GM18909 (cell line): ENCODE measurements around the gene PRTG.
"Not testable (repeated sequence)": the region's sequence is repeated elsewhere in the genome, so short reads cannot be mapped to it uniquely, and the experiment has no call there.

Source experiments
- ATAC-seq: cut with Tn5 transposase; IDR thresholded peaks from one replicate; pipeline ENCODE4 v1.9.1; 2021; ENCODE audit warnings: mild to moderate bottlenecking; ENCODE audit not compliant: unreplicated experiment, poor library complexity

Gene PRTG

GRCh38 chr15:55707951-55708350 is 35.0 kb downstream of the PRTG start:
- no peak for ATAC-seq

DNA sequence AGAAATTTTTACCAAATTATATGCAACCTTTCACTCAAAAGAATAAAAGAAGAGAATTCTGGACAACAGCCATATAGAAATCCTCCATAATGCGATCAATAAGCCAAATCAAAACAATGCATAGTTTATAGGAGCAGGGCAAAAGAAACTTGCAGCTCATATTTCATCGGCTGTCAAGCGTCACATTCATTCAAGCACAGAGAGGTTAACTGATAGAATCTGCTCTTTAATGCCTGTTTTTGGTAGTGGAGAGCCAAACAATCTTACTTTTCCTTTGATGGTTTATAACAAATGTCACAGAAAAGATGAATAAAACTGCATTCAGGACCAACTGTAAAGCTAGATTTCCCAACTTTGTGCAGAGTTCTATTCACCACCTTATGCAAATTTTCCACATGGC is 35.4 kb downstream of the PRTG start:
- ATAC-seq: no peak

GRCh38 chr15:55703873-55704301 is 39.1 kb downstream of the PRTG start:
- no peak for ATAC-seq

DNA sequence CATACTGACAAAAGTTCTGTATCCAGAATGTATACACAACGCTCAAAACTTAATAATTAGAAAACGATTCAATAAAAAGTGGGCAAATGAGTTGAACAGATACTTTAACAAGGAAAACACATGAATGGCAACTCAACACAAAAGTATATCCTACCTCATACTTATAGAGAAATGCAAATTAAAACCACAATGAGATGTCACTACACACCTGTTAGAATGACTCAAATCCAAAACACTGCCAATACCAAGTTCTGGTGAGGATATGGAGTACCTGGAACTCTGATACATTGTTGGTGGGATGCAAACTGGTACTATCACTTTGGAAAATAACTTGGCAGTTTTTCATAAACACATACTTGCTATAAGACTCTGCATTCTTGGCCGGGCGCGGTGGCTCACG is 42.1 kb downstream of the PRTG start:
- no peak for ATAC-seq

DNA sequence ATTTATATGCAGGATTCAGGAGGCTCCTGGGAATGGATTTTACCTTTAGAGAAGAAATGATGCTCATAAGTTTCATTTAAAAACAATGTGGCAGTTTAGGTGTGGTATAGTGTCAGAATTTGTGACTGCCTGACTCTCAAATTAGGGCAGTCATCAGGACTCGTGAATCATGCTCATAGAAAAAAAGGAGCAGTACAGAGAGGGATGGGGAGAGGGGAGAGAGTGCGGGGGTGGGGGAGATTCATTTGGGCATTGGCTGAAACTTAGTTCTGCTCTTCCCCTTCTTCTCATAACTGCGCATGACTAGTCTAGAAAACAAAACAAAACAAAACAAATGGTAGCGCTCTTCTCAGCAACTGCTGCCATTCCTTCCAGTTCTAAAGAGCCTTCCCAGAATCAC is 44.3 kb downstream of the PRTG start:
- no peak for ATAC-seq

GRCh38 chr15:55696221-55696620 is 46.7 kb downstream of the PRTG start:
- no peak for ATAC-seq

GRCh38 chr15:55695432-55695831 is 47.5 kb downstream of the PRTG start:
- no peak for ATAC-seq

- peak; percentile 95 for ATAC-seq
Measured at GRCh38 chr15:55694652-55695150, 48.3 kb downstream of the PRTG start.

DNA sequence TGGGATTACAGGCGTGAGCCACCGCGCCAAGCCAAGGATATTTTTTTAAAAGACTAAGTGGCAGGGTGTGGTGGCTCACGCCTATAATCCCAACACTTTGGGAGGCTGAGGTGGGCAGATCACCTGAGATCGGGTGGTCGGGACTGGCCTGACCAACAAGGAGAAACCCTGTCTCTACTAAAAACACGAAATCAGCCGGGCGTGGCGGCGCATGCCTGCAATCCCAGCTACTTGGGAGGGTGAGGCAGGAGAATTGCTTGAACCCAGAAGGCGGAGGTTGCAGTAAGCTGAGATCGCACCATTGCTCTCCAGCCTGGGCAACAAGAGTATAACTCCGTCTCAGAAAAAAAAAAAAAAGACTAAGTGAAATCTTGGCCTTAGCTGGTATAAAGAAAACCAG is 49.8 kb downstream of the PRTG start:
- not testable (repeated sequence) for ATAC-seq

GRCh38 chr15:55687792-55688191 is 55.2 kb downstream of the PRTG start:
- ATAC-seq: no peak

- peak; percentile 85 for ATAC-seq
Measured at GRCh38 chr15:55685286-55685685, 57.7 kb downstream of the PRTG start.

DNA sequence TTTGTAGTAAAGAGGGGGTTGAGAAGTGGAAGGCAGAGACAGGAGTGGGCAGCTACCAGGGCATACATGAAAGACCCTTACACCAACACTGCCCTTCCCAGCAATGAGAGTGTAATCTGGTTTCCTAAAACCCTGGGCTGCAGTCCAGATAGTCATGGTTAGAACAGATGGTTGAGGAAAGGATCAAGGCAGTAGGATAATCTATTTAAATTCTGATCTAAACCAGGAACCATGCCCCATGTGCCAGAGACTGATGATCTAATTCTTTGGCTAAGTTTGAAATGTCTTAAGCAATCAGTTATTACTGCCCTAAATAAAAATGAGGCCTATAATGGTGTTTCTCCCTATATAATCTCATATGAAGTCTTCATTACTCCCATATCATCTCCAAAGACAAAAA is 59.6 kb downstream of the PRTG start:
- no peak for ATAC-seq

- ATAC-seq: no peak
Measured at GRCh38 chr15:55681631-55682030, 61.3 kb downstream of the PRTG start.

DNA sequence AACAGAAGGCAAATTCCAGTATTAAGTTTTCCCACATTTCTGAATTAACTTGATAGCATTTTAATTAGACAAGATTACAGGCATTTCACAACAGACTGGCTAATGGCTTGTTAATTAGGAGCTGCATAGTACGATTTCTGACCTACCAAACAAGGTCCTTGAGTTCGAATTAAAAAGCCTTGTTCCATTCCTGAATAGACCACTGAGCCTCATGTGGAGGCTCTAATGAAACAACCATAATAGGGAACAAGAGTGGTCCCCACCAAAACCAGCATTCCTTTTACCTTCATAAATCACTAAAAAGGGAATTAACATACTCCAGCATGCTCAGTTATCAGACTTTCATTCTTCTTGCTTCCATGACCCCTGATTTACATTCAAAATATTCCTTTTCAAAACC is 66.4 kb downstream of the PRTG start:
- no peak for ATAC-seq

DNA sequence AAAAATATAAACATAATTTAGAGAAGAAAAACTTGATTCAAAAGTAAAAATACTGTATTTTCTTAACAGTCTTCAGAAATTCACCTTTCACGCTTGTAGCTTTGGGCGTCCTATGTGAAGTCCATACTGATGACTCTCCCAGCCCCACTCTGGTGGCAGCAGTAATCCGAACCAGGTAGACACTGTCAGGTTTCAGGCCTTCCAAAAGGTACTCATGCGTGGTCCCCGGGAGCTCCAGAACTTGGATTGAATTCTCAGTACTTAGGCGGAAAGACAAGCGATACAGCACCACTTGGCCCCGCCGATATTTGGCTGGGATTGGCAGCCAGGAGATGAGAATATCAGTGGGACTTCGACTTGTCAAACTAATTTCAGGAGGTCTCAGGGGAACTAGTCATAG is 69.7 kb downstream of the PRTG start:
- no peak for ATAC-seq

DNA sequence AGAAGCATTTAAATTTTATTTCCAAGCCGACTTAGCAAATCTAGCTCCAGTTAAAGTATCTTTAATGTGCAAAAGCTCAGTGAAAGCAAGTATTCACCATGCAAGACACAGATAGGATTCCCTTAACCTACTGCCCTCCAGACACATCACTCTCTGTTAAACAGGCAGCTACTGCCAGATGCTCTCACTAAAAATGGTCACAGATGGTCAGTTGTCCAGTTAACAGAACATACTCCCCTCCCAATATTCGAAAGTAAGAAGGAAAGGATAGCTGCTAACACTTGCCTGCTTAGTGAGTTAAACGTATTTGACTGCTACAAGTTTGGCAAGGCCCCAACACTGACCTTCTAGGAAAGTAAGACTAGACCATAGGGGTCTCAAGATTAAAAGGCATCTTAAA is 73.7 kb downstream of the PRTG start:
- ATAC-seq: no peak

DNA sequence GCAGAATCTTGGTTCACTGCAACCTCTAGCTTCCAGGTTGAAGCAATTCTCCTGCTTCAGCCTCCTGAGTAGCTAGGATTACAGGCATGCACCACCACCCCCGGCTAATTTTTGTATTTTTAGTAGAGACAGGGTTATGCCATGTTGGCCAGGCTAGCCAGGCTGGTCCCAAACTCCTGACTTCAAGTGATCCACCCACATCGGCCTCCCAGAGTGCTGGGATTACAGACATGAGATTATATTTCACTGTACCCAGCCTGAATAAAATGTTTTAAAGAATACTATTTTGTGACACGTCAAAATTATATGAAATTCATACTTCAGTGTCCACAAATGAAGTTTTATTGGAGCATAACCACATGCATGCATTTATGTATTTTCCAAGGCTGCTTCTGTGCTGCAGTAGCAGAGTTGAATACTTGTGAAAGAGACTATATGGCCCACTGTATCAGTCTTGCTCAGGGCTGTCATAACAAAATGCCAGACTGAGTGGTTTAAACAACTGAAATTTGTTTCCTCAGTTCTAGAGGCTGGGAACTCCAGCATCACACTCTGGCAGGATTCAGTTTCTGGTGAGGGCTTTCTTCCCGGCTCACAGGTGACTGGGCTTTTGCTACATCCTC is 77.2 kb downstream of the PRTG start:
- no peak for ATAC-seq

DNA sequence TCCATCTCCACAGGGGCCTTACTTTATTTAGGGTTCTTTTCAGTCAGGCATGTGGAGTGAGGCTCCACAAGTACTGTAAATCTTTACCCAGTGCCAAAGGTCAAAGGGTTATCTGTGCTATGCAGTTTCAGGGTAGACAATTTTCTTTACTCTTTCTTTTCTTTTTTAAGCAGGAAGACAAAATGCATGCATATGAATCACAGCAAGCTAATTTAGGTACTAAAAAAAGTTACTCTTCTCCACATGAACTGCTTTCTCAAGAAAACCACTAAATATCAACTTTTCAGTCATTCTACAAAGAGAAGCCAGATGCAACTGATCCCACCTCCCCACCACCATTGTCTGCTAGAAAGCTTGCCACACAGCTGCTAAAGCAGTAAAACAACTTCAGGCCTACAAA is 81.5 kb downstream of the PRTG start:
- ATAC-seq: no peak

GRCh38 chr15:55660153-55660552 is 82.8 kb downstream of the PRTG start:
- no peak for ATAC-seq

DNA sequence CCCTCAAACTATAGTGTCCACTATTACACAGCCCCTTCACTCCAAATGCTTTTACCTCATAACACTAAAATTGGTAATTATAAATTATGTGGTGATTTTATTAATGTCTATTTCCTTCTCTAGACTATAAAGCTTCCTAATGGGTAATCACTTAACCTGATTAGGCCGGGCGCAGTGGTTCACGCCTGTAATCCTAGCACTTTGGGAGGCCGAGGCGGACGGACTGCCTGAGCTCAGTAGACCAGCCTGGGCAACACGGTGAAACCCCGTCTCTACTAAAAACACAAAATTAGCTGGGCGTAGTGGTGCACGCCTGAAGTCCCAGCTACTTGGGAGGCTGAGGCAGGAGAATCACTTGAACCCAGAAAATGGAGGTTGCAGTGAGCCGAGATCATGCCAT is 83.5 kb downstream of the PRTG start:
- no peak for ATAC-seq

GRCh38 chr15:55658886-55659285 is 84.1 kb downstream of the PRTG start:
- no peak for ATAC-seq

- ATAC-seq: no peak
Measured at GRCh38 chr15:55654561-55655031, 88.4 kb downstream of the PRTG start.
